Upper lobe of left lung (tissue), 6 donors: ENCODE data around the gene PRKAG2. TPM values are rescaled to one million over a fixed set of nuclear protein-coding genes. Genes with fewer than 3 reads are reported as not detected.

Source experiments
- ATAC-seq, 2 donors: fragments of 200-7000 bp; cut with Tn5 transposase; one replicate each; pipeline ENCODE4 v1.9.1; 2022; ENCODE audit warnings: mild to moderate bottlenecking in 2 of 2, moderate library complexity in 2 of 2; ENCODE audit not compliant: low FRiP score in 2 of 2
- DNase-seq, 2 donors: peaks; one replicate each; pipeline ENCODE4 v3.0.0-alpha.2; 2019 to 2020
- H3K27ac ChIP-seq, 4 donors: fragments of 200-600 bp; sonication (generic); one replicate each; pipeline ENCODE4 v1.5.1; 2016 to 2019
- H3K27me3 ChIP-seq, 4 donors: fragments of 200-600 bp; sonication (generic); one replicate each; pipeline ENCODE4 v1.5.1; 2017 to 2019
- H3K36me3 ChIP-seq, 4 donors: fragments of 200-600 bp; sonication (generic); one replicate each; pipeline ENCODE4 v1.5.1; 2016 to 2019
- H3K4me1 ChIP-seq, 4 donors: fragments of 200-600 bp; sonication (generic); one replicate each; pipeline ENCODE4 v1.5.1; 2018 to 2019
- H3K4me3 ChIP-seq, 4 donors: fragments of 200-600 bp; sonication (generic); one replicate each; pipeline ENCODE4 v1.5.1; 2017 to 2019; ENCODE audit warnings: mild to moderate bottlenecking in 2 of 4, moderate library complexity in 1 of 4
- H3K9me3 ChIP-seq, 4 donors: fragments of 200-600 bp; sonication (generic); one replicate each; pipeline ENCODE4 v1.5.1; 2018 to 2019
- CTCF ChIP-seq, 6 experiments: fragments of 450-650 bp in 4 of 6; fragments of 200-600 bp in 2 of 6; sonication (generic) in 2 of 6; IDR thresholded peaks; one replicate each; pipeline ENCODE4 v1.5.1; 2016 to 2019; ENCODE audit warnings: antibody characterized with exemption in 6 of 6
- EP300 ChIP-seq, 4 donors: sonication (generic); formaldehyde crosslinking; IDR thresholded peaks; one replicate each; pipeline ENCODE4 v1.5.1; 2017; ENCODE audit warnings: antibody characterized with exemption in 4 of 4, control low read depth in 2 of 4
- POLR2A ChIP-seq, 4 donors: fragments of 450-650 bp; IDR thresholded peaks; one replicate each; pipeline ENCODE4 v1.5.1; 2016 to 2017; ENCODE audit warnings: antibody characterized with exemption in 4 of 4, mild to moderate bottlenecking in 2 of 4
- POLR2AphosphoS5 ChIP-seq, 2 donors: sonication (generic); formaldehyde crosslinking; IDR thresholded peaks; one replicate each; pipeline ENCODE4 v1.5.1; 2017; ENCODE audit warnings: antibody characterized with exemption in 2 of 2
- WGBS, 2 donors: methylation state at CpG; one replicate each; pipeline ENCODE4 v1.1.5; 2017 to 2018; 5-methylcytosine and 5-hydroxymethylcytosine counted together
- total RNA-seq, 6 donors: library from RNA; depleted of rRNA in 4 of 6; stranded (reverse); fragments of >200 nt in 4 of 6; gene quantifications; one replicate each; pipeline versions ENCODE4 v1.1.0 to v1.2.1, GENCODE V29; 2016 to 2021
- donor health status: DM: no; HTN: no; CAD: no; lungs with moderate emphysema.
- donor health status: DM: no; HTN: yes; CAD: no; lungs with severe emphysema.

Gene PRKAG2
- total RNA-seq, 6 donors from 2014 or later, result 20.6 to 68.1 (median 29.6) TPM

GRCh38 chr7:151673216-151673615 is 203.7 kb downstream of the PRKAG2 start:
- WGBS, 2 donors, result 63 to 69% methylated on average over 9 of the region's 9 CpGs
- TF ChIP-seq POLR2A (IDR thresholded peaks at IDR 0.05) (no peak), EP300 (IDR thresholded peaks at IDR 0.05) (no peak), CTCF (IDR thresholded peaks at IDR 0.05) (no peak), POLR2AphosphoS5 (IDR thresholded peaks at IDR 0.05) (no peak)
- Histone ChIP-seq H3K27me3 (no peaks in the 10 kb centered on the region), H3K27ac (peak overlapping the region in 2 of 4 donors; percentile 38 to 55), H3K4me3 (no peak overlapping the region), H3K36me3 (no peaks in the 10 kb centered on the region), H3K4me1 (no peaks in the 10 kb centered on the region), H3K9me3 (no peaks in the 10 kb centered on the region)
- DNase-seq (no peak), ATAC-seq (no peak)

GRCh38 chr7:151672716-151673115 is 204.2 kb downstream of the PRKAG2 start:
- Histone ChIP-seq H3K27ac (peak overlapping the region in 2 of 4 donors; percentile 38 to 55), H3K4me1 (no peaks in the 10 kb centered on the region), H3K9me3 (no peaks in the 10 kb centered on the region), H3K27me3 (no peaks in the 10 kb centered on the region), H3K4me3 (no peak overlapping the region), H3K36me3 (no peaks in the 10 kb centered on the region)
- ATAC-seq, result no peak
- TF ChIP-seq POLR2AphosphoS5 (IDR thresholded peaks at IDR 0.05), result peak in 1 of 2 donors; percentile 50
- TF ChIP-seq POLR2A (IDR thresholded peaks at IDR 0.05), result no peak
- DNase-seq, result peak in 1 of 2 donors; percentile 20
- 41 to 46% methylated on average over 9 of the region's 9 CpGs for WGBS, 2 donors

- no peak overlapping the region for H3K4me3 ChIP-seq
- no peaks in the 10 kb centered on the region for H3K36me3 ChIP-seq
- H3K9me3 ChIP-seq, result no peaks in the 10 kb centered on the region
- DNase-seq, result no peak
- no peaks in the 10 kb centered on the region for H3K27me3 ChIP-seq
- H3K27ac ChIP-seq, result no peak overlapping the region
- ATAC-seq, result no peak
- TF ChIP-seq POLR2AphosphoS5 (IDR thresholded peaks at IDR 0.05) (no peak), EP300 (IDR thresholded peaks at IDR 0.05) (no peak), CTCF (IDR thresholded peaks at IDR 0.05) (no peak), POLR2A (IDR thresholded peaks at IDR 0.05) (no peak)
- H3K4me1 ChIP-seq, result no peaks in the 10 kb centered on the region
- WGBS, 2 donors, result 89 to 100% methylated on average over 2 of the region's 2 CpGs
These were observed 205.4 kb downstream of the PRKAG2 start for GRCh38 chr7:151671514-151671913.

- Histone ChIP-seq H3K36me3 (no peaks in the 10 kb centered on the region), H3K4me1 (peaks cover 0 to 3% (median 0%) of the 10 kb centered on the region in 4 donors), H3K27ac (no peak overlapping the region), H3K4me3 (no peak overlapping the region), H3K27me3 (no peaks in the 10 kb centered on the region), H3K9me3 (no peaks in the 10 kb centered on the region)
- TF ChIP-seq EP300 (IDR thresholded peaks at IDR 0.05) (no peak), CTCF (IDR thresholded peaks at IDR 0.05) (no peak), POLR2AphosphoS5 (IDR thresholded peaks at IDR 0.05) (no peak)
- peak in 1 of 2 donors; percentile 24 for ATAC-seq
- no peak for DNase-seq
- 71 to 100% methylated on average over 2 of the region's 2 CpGs for WGBS, 2 donors
These were observed 207.2 kb downstream of the PRKAG2 start for GRCh38 chr7:151669762-151670161.

- no peak for ATAC-seq
- Histone ChIP-seq H3K27ac (peak overlapping the region in 1 of 4 donors; percentile 9), H3K4me3 (no peak overlapping the region), H3K27me3 (no peaks in the 10 kb centered on the region), H3K9me3 (no peaks in the 10 kb centered on the region), H3K4me1 (peaks cover 0 to 3% (median 0%) of the 10 kb centered on the region in 4 donors), H3K36me3 (no peaks in the 10 kb centered on the region)
- 81 to 97% methylated on average over 3 of the region's 3 CpGs for WGBS, 2 donors
- TF ChIP-seq POLR2AphosphoS5 (IDR thresholded peaks at IDR 0.05) (no peak), POLR2A (IDR thresholded peaks at IDR 0.05) (no peak), CTCF (IDR thresholded peaks at IDR 0.05) (no peak), EP300 (IDR thresholded peaks at IDR 0.05) (no peak)
- DNase-seq, result no peak
These were observed 210.0 kb downstream of the PRKAG2 start for GRCh38 chr7:151666886-151667285.
